ENCODE results near the gene CFAP65. TPM values are rescaled to one million over a fixed set of nuclear protein-coding genes. Genes with fewer than 3 reads are reported as not detected.

The CFAP65 gene
- total RNA-seq, 1 experiment from 2014 or later = 0.33 TPM

DNA sequence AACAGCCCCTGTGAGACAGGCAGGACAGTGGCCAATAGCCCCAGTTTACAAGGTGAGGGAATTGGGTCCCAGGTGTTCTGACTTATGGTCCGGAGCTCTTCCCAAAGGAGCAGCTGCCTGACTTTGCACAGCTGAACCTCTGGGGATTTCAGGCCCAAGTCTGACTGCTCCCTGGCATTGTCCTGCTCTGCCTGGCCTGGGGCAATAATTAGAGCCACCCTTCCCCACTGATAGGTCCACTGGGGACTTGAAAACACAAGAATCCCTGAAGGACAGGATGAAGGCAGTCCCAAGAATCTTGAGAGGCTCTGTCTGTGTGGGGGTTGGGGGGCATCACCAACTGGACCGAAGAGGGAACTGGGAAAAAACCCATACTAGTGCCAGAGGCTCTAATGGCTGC lies 52.7 kb downstream of the CFAP65 start:
- CTCF ChIA-PET = no interaction called here

GRCh38 chr2:218988164-218988563 lies 53.2 kb downstream of the CFAP65 start:
- Histone ChIP-seq H3K9me3 (ENCODE audit: control insufficient read depth, insufficient read depth, low read depth, low read length) (no peaks in the 10 kb centered on the region), H3K27me3 (ENCODE audit: control insufficient read depth, insufficient read depth, low read length) (peaks cover 16% of the 10 kb centered on the region; the same call in 1 of the 2 replicates), H3K27ac (ENCODE audit: low read length) (no peak overlapping the region), H3K36me3 (ENCODE audit: control insufficient read depth, insufficient read depth, low read length) (no peaks in the 10 kb centered on the region), H3K4me1 (ENCODE audit: control insufficient read depth, insufficient read depth, low read length) (no peaks in the 10 kb centered on the region), H3K4me3 (ENCODE audit: low read depth in 2 of 2, low read length in 2 of 2) (no peak overlapping the region)
- ATAC-seq (no peak), DNase-seq (ENCODE audit: low read depth, low spot score) (no peak)
- no TSS peak for BruUV-seq (replicated peaks)
- in situ Hi-C loops (cut with HindIII; ENCODE audit: low pct_unique_long_range_greater_than_20kb, low sequenced_read_pairs) = no loop called here
- no peak for TF ChIP-seq SIN3A (IDR thresholded peaks at IDR 0.05; ENCODE audit: borderline replicate concordance, insufficient read depth, low read depth, low read length)
- intact Hi-C loops (cut with micrococcal nuclease; ENCODE audit: unreplicated experiment) = no loop called here
- CTCF ChIA-PET = no interaction called here
- POLR2A ChIA-PET = no interaction called here

More for the DNA sequence above, 52.7 kb downstream of the CFAP65 start:
- no peak for ATAC-seq
- Histone ChIP-seq H3K9me3 (ENCODE audit: control insufficient read depth, insufficient read depth, low read depth, low read length) (no peaks in the 10 kb centered on the region), H3K27me3 (ENCODE audit: control insufficient read depth, insufficient read depth, low read length) (peaks cover 11% of the 10 kb centered on the region; the same call in 1 of the 2 replicates), H3K4me1 (ENCODE audit: control insufficient read depth, insufficient read depth, low read length) (no peaks in the 10 kb centered on the region), H3K36me3 (ENCODE audit: control insufficient read depth, insufficient read depth, low read length) (no peaks in the 10 kb centered on the region), H3K4me3 (ENCODE audit: low read depth in 2 of 2, low read length in 2 of 2) (no peak overlapping the region), H3K27ac (ENCODE audit: low read length) (no peak overlapping the region)
- POLR2A ChIA-PET = no interaction called here
- no peak for DNase-seq (ENCODE audit: low read depth, low spot score)
- TF ChIP-seq, protein P1, sequence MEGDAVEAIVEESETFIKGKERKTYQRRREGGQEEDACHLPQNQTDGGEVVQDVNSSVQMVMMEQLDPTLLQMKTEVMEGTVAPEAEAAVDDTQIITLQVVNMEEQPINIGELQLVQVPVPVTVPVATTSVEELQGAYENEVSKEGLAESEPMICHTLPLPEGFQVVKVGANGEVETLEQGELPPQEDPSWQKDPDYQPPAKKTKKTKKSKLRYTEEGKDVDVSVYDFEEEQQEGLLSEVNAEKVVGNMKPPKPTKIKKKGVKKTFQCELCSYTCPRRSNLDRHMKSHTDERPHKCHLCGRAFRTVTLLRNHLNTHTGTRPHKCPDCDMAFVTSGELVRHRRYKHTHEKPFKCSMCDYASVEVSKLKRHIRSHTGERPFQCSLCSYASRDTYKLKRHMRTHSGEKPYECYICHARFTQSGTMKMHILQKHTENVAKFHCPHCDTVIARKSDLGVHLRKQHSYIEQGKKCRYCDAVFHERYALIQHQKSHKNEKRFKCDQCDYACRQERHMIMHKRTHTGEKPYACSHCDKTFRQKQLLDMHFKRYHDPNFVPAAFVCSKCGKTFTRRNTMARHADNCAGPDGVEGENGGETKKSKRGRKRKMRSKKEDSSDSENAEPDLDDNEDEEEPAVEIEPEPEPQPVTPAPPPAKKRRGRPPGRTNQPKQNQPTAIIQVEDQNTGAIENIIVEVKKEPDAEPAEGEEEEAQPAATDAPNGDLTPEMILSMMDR (IDR thresholded peaks at IDR 0.05) = no peak
- TF ChIP-seq SIN3A (IDR thresholded peaks at IDR 0.05; ENCODE audit: borderline replicate concordance, insufficient read depth, low read depth, low read length) = no peak
- no peak for TF ChIP-seq TCF7L2 (IDR thresholded peaks at IDR 0.05; ENCODE audit: low read depth, low read length)
- no peak for TF ChIP-seq POLR2AphosphoS5 (IDR thresholded peaks at IDR 0.05; ENCODE audit: low read depth, low read length)
- TF ChIP-seq, protein P2, sequence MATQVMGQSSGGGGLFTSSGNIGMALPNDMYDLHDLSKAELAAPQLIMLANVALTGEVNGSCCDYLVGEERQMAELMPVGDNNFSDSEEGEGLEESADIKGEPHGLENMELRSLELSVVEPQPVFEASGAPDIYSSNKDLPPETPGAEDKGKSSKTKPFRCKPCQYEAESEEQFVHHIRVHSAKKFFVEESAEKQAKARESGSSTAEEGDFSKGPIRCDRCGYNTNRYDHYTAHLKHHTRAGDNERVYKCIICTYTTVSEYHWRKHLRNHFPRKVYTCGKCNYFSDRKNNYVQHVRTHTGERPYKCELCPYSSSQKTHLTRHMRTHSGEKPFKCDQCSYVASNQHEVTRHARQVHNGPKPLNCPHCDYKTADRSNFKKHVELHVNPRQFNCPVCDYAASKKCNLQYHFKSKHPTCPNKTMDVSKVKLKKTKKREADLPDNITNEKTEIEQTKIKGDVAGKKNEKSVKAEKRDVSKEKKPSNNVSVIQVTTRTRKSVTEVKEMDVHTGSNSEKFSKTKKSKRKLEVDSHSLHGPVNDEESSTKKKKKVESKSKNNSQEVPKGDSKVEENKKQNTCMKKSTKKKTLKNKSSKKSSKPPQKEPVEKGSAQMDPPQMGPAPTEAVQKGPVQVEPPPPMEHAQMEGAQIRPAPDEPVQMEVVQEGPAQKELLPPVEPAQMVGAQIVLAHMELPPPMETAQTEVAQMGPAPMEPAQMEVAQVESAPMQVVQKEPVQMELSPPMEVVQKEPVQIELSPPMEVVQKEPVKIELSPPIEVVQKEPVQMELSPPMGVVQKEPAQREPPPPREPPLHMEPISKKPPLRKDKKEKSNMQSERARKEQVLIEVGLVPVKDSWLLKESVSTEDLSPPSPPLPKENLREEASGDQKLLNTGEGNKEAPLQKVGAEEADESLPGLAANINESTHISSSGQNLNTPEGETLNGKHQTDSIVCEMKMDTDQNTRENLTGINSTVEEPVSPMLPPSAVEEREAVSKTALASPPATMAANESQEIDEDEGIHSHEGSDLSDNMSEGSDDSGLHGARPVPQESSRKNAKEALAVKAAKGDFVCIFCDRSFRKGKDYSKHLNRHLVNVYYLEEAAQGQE (IDR thresholded peaks at IDR 0.05; ENCODE audit: insufficient read depth in 1 of 2, low read depth in 2 of 2, low read length in 1 of 2) = no peak
- in situ Hi-C loops (cut with HindIII; ENCODE audit: low pct_unique_long_range_greater_than_20kb, low sequenced_read_pairs) (no loop called here), intact Hi-C loops (cut with micrococcal nuclease; ENCODE audit: unreplicated experiment) (no loop called here)
- BruUV-seq (replicated peaks) = no TSS peak

DNA sequence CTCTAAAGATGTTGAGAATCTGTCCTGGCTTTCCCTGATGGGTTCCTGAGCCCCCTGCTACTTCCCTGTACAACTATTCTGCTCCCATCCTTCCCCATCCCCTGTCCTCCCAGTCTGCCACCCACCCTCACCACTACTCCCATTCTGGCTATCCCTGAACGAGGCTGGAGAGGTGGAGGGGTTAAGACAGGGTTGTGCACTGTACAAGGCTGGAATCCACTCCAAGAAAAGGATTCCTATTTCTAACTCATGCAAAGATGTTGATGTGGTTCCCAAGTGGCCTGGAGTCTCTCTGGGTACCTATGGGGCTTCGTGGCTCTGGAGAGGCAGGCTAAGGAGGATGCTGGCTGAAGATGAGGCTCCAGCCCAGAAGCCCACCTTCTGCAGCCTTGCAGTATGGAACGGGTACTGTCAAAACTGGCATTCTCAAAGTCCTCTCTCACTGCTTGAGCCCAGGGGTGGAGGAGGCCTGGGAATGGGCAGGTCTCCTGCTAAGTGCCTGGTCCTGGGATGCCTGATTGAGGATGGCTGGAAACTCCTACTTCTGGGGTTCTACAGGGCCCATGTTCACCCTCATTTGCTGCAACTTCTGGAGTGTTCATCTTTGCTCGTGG lies 55.1 kb downstream of the CFAP65 start:
- intact Hi-C loops (cut with micrococcal nuclease; ENCODE audit: unreplicated experiment) (no loop called here), in situ Hi-C loops (cut with HindIII; ENCODE audit: low pct_unique_long_range_greater_than_20kb, low sequenced_read_pairs) (no loop called here)
- Histone ChIP-seq H3K9me3 (ENCODE audit: control insufficient read depth, insufficient read depth, low read depth, low read length) (no peaks in the 10 kb centered on the region), H3K4me1 (ENCODE audit: control insufficient read depth, insufficient read depth, low read length) (peaks cover 2% of the 10 kb centered on the region), H3K36me3 (ENCODE audit: control insufficient read depth, insufficient read depth, low read length) (no peaks in the 10 kb centered on the region), H3K4me3 (ENCODE audit: low read depth in 2 of 2, low read length in 2 of 2) (no peak overlapping the region), H3K27me3 (ENCODE audit: control insufficient read depth, insufficient read depth, low read length) (peaks cover 19% of the 10 kb centered on the region; the same call in 1 of the 2 replicates), H3K27ac (ENCODE audit: low read length) (no peak overlapping the region)
- DNase-seq (ENCODE audit: low read depth, low spot score) (no peak), ATAC-seq (no peak)
- ChIA-PET POLR2A (no interaction called here), CTCF (no interaction called here)
- TF ChIP-seq POLR2AphosphoS5 (IDR thresholded peaks at IDR 0.05; ENCODE audit: low read depth, low read length) (no peak), TCF7L2 (IDR thresholded peaks at IDR 0.05; ENCODE audit: low read depth, low read length) (no peak), SIN3A (IDR thresholded peaks at IDR 0.05; ENCODE audit: borderline replicate concordance, insufficient read depth, low read depth, low read length) (no peak)
- TF ChIP-seq, protein P2 (IDR thresholded peaks at IDR 0.05; ENCODE audit: insufficient read depth in 1 of 2, low read depth in 2 of 2, low read length in 1 of 2) = no peak
- BruUV-seq (replicated peaks) = no TSS peak

Measured in Panc1 (cell line).